GM21528 (cell line): ENCODE results near the gene DUS1L.

Source experiments
- ATAC-seq: cut with Tn5 transposase; IDR thresholded peaks from one replicate; pipeline ENCODE4 v1.9.1; 2021; ENCODE audit warnings: mild to moderate bottlenecking, moderate library complexity; ENCODE audit not compliant: unreplicated experiment, low FRiP score

DUS1L gene

GRCh38 chr17:82058230-82058854, 7.3 kb downstream of the DUS1L start:
- ATAC-seq: no peak

GRCh38 chr17:82056729-82057621, 8.6 kb downstream of the DUS1L start:
- ATAC-seq: no peak

GRCh38 chr17:82055965-82056728, 9.5 kb downstream of the DUS1L start:
- no peak for ATAC-seq

GRCh38 chr17:82055023-82055964, 10.3 kb downstream of the DUS1L start:
- ATAC-seq: no peak

GRCh38 chr17:82054351-82055022, 11.1 kb downstream of the DUS1L start:
- no peak for ATAC-seq

GRCh38 chr17:82053556-82054263, 11.9 kb downstream of the DUS1L start:
- ATAC-seq: no peak

GRCh38 chr17:82053130-82053529, 12.5 kb downstream of the DUS1L start:
- no peak for ATAC-seq

- ATAC-seq: no peak
Observed at GRCh38 chr17:82052638-82053059, 13.0 kb downstream of the DUS1L start.

- peak; percentile 61 for ATAC-seq
Observed at GRCh38 chr17:82051776-82052637, 13.6 kb downstream of the DUS1L start, which contains the start of the genes GPS1 and RFNG. TSS of gene GPS1 (plus strand) at chr17:82051898. CDS start at chr17:82051932, 34 bp downstream. TSS of gene RFNG (minus strand) at chr17:82051811. CDS start at chr17:82051766, 45 bp downstream.

- peak; percentile 14 for ATAC-seq
Observed at GRCh38 chr17:82050761-82051641, 14.6 kb downstream of the DUS1L start.

GRCh38 chr17:82050152-82050760, 15.3 kb downstream of the DUS1L start:
- ATAC-seq: no peak

GRCh38 chr17:82049521-82049971, 16.1 kb downstream of the DUS1L start:
- ATAC-seq: no peak

GRCh38 chr17:82049106-82049505, 16.5 kb downstream of the DUS1L start:
- ATAC-seq: no peak

GRCh38 chr17:82048571-82048971, 17.0 kb downstream of the DUS1L start:
- no peak for ATAC-seq

GRCh38 chr17:82047914-82048570, 17.6 kb downstream of the DUS1L start:
- ATAC-seq: no peak

- no peak for ATAC-seq
Observed at GRCh38 chr17:82047379-82047778, 18.2 kb downstream of the DUS1L start.
